Measurements from ENCODE around the gene GBF1. TPM values are rescaled to one million over a fixed set of nuclear protein-coding genes. Genes with fewer than 3 reads are reported as not detected.
"Not testable (repeated sequence)": the region's sequence is repeated elsewhere in the genome, so short reads cannot be mapped to it uniquely, and the experiment has no call there.

Gene GBF1
- total and polyA plus RNA-seq, 4 donors: 6.0 to 27.2 (median 15.2) TPM

- no peak overlapping the region for H3K27ac ChIP-seq (ENCODE audit: low read depth in 1 of 2, low read length in 2 of 2)
- H3K4me3 ChIP-seq (ENCODE audit: low read depth in 1 of 3, low read length in 3 of 3): no peak overlapping the region
- DNase-seq (ENCODE audit: low spot score): no peak
- no peak overlapping the region for H3K9ac ChIP-seq (ENCODE audit: low read depth in 1 of 2, low read length in 2 of 2)
- H3K27me3 ChIP-seq (ENCODE audit: control insufficient read depth in 4 of 4, insufficient read depth in 4 of 4, low read length in 3 of 4): no peaks in the 10 kb centered on the region
- 89% methylated on average over 3 of the region's 3 CpGs for WGBS
- no peaks in the 10 kb centered on the region for H3K4me1 ChIP-seq (ENCODE audit: control insufficient read depth in 4 of 4, insufficient read depth in 4 of 4, low read length in 3 of 4)
- no peaks in the 10 kb centered on the region for H3K9me3 ChIP-seq (ENCODE audit: control insufficient read depth in 4 of 4, low read length in 3 of 4)
- H3K36me3 ChIP-seq (ENCODE audit: control insufficient read depth in 4 of 4, insufficient read depth in 3 of 4, low read depth in 1 of 4, low read length in 3 of 4): no peaks in the 10 kb centered on the region
- no peak for TF ChIP-seq TAF1 (conservative IDR thresholded peaks at IDR 0.05)
- no peak for TF ChIP-seq HNF4A (conservative IDR thresholded peaks at IDR 0.05)
- TF ChIP-seq HNF4G (IDR thresholded peaks at IDR 0.05): no peak
- no peak for TF ChIP-seq JUND (IDR thresholded peaks at IDR 0.05)
- no peak for TF ChIP-seq ZBTB33 (IDR thresholded peaks at IDR 0.05)
- no peak for TF ChIP-seq MAX (IDR thresholded peaks at IDR 0.05)
- TF ChIP-seq ATF3 (IDR thresholded peaks at IDR 0.05): no peak
- no peak for TF ChIP-seq REST (IDR thresholded peaks at IDR 0.05)
Observed at GRCh38 chr10:102211615-102212299, 33.6 kb upstream of the GBF1 start.

- H3K36me3 ChIP-seq (ENCODE audit: control insufficient read depth in 4 of 4, insufficient read depth in 3 of 4, low read depth in 1 of 4, low read length in 3 of 4); H3K9ac ChIP-seq (ENCODE audit: low read depth in 1 of 2, low read length in 2 of 2); H3K27me3 ChIP-seq (ENCODE audit: control insufficient read depth in 4 of 4, insufficient read depth in 4 of 4, low read length in 3 of 4); H3K9me3 ChIP-seq (ENCODE audit: control insufficient read depth in 4 of 4, low read length in 3 of 4); H3K4me3 ChIP-seq (ENCODE audit: low read depth in 1 of 3, low read length in 3 of 3); DNase-seq (ENCODE audit: low spot score); H3K27ac ChIP-seq (ENCODE audit: low read depth in 1 of 2, low read length in 2 of 2); H3K4me1 ChIP-seq (ENCODE audit: control insufficient read depth in 4 of 4, insufficient read depth in 4 of 4, low read length in 3 of 4): not testable (repeated sequence)
- WGBS: 86% methylated on average over 4 of the region's 4 CpGs
Observed at GRCh38 chr10:102213599-102213998, 31.7 kb upstream of the GBF1 start.

- Histone ChIP-seq H3K27ac (ENCODE audit: low read depth in 1 of 2, low read length in 2 of 2) (no peak overlapping the region), H3K4me3 (ENCODE audit: low read depth in 1 of 3, low read length in 3 of 3) (no peak overlapping the region), H3K9ac (ENCODE audit: low read depth in 1 of 2, low read length in 2 of 2) (no peak overlapping the region), H3K36me3 (ENCODE audit: control insufficient read depth in 4 of 4, insufficient read depth in 3 of 4, low read depth in 1 of 4, low read length in 3 of 4) (no peaks in the 10 kb centered on the region), H3K27me3 (ENCODE audit: control insufficient read depth in 4 of 4, insufficient read depth in 4 of 4, low read length in 3 of 4) (no peaks in the 10 kb centered on the region), H3K4me1 (ENCODE audit: control insufficient read depth in 4 of 4, insufficient read depth in 4 of 4, low read length in 3 of 4) (no peaks in the 10 kb centered on the region), H3K9me3 (ENCODE audit: control insufficient read depth in 4 of 4, low read length in 3 of 4) (no peaks in the 10 kb centered on the region)
- WGBS: 78% methylated on average over 5 of the region's 5 CpGs
- DNase-seq (ENCODE audit: low spot score): no peak
- TF ChIP-seq FOXA2 (IDR thresholded peaks at IDR 0.05): no peak
- no peak for TF ChIP-seq EGR1 (IDR thresholded peaks at IDR 0.05; ENCODE audit: low read depth in 2 of 2)
- TF ChIP-seq REST (IDR thresholded peaks at IDR 0.05): no peak
- no peak for TF ChIP-seq SP1 (IDR thresholded peaks at IDR 0.05)
Observed at GRCh38 chr10:102219370-102219769, 26.0 kb upstream of the GBF1 start.
